Right hindlimb (tissue), 1 donor: ENCODE measurements around the gene HLCS.

ENCODE experiments used
- DNase-seq: peaks from one replicate; pipeline ENCODE4 v3.0.0-alpha.2; 2018

HLCS gene

GRCh38 chr21:36914244-36915013 lies 52.0 kb downstream of the HLCS start:
- DNase-seq, result no peak

- no peak for DNase-seq
These were observed 53.0 kb downstream of the HLCS start for GRCh38 chr21:36913247-36914169.

- DNase-seq, result peak; percentile 80
These were observed 55.7 kb downstream of the HLCS start for GRCh38 chr21:36910581-36911307.

GRCh38 chr21:36909901-36910561 lies 56.4 kb downstream of the HLCS start:
- DNase-seq, result no peak

- no peak for DNase-seq
These were observed 57.0 kb downstream of the HLCS start for GRCh38 chr21:36909423-36909822.

- DNase-seq, result no peak
These were observed 58.1 kb downstream of the HLCS start for GRCh38 chr21:36908260-36908908.

- no peak for DNase-seq
These were observed 62.3 kb downstream of the HLCS start for GRCh38 chr21:36904093-36904666.

- DNase-seq, result no peak
These were observed 63.7 kb downstream of the HLCS start for GRCh38 chr21:36902793-36903192.

GRCh38 chr21:36902331-36902730 lies 64.1 kb downstream of the HLCS start:
- no peak for DNase-seq

- no peak for DNase-seq
These were observed 64.9 kb downstream of the HLCS start for GRCh38 chr21:36901575-36901974.

GRCh38 chr21:36893581-36893980 lies 72.9 kb downstream of the HLCS start:
- DNase-seq, result no peak

- no peak for DNase-seq
These were observed 74.3 kb downstream of the HLCS start for GRCh38 chr21:36892201-36892600.

- DNase-seq, result no peak
These were observed 74.8 kb downstream of the HLCS start for GRCh38 chr21:36891692-36892091.

- no peak for DNase-seq
These were observed 75.3 kb downstream of the HLCS start for GRCh38 chr21:36891121-36891520.

GRCh38 chr21:36890086-36890485 lies 76.4 kb downstream of the HLCS start:
- no peak for DNase-seq

GRCh38 chr21:36889401-36889800 lies 77.1 kb downstream of the HLCS start:
- no peak for DNase-seq

- no peak for DNase-seq
These were observed 78.0 kb downstream of the HLCS start for GRCh38 chr21:36888466-36888865.

- DNase-seq, result no peak
These were observed 78.5 kb downstream of the HLCS start for GRCh38 chr21:36887963-36888362.

GRCh38 chr21:36883532-36884486 lies 82.7 kb downstream of the HLCS start:
- DNase-seq, result no peak

GRCh38 chr21:36882776-36883175 lies 83.7 kb downstream of the HLCS start:
- no peak for DNase-seq

- peak; percentile 30 for DNase-seq
These were observed 85.2 kb downstream of the HLCS start for GRCh38 chr21:36881228-36881627.
